WI38 (cell line): ENCODE measurements around the gene OBSCN.

Experiments used
- H3K4me3 ChIP-seq: 2 replicates; pipeline ENCODE4 v1.5.1; 2011; ENCODE audit warnings: low read depth, mild to moderate bottlenecking, control low read depth, low read length
- CTCF ChIP-seq: IDR thresholded peaks from 2 replicates; pipeline ENCODE4 v1.5.1; 2012; ENCODE audit warnings: low read depth, mild to moderate bottlenecking, control low read depth, low read length

The OBSCN gene

GRCh38 chr1:228291906-228292608, 84.2 kb downstream of the OBSCN start:
- TF ChIP-seq CTCF: no peak
- H3K4me3 ChIP-seq: no peak overlapping the region

GRCh38 chr1:228292609-228292911, 84.7 kb downstream of the OBSCN start:
- H3K4me3 ChIP-seq: no peak overlapping the region
- no peak for TF ChIP-seq CTCF

- H3K4me3 ChIP-seq: no peak overlapping the region
- TF ChIP-seq CTCF: no peak
Observed at GRCh38 chr1:228293393-228293792, 85.5 kb downstream of the OBSCN start.

- no peak for TF ChIP-seq CTCF
- no peak overlapping the region for H3K4me3 ChIP-seq
Observed at GRCh38 chr1:228293816-228294500, 86.1 kb downstream of the OBSCN start.

- no peak overlapping the region for H3K4me3 ChIP-seq
- no peak for TF ChIP-seq CTCF
Observed at GRCh38 chr1:228294717-228295116, 86.9 kb downstream of the OBSCN start.

- H3K4me3 ChIP-seq: no peak overlapping the region
- TF ChIP-seq CTCF: no peak
Observed at GRCh38 chr1:228295201-228295600, 87.4 kb downstream of the OBSCN start.

GRCh38 chr1:228295981-228296380, 88.1 kb downstream of the OBSCN start:
- no peak overlapping the region for H3K4me3 ChIP-seq
- TF ChIP-seq CTCF: no peak
